GM12878 (cell line): ENCODE results near the gene PARD6A. TPM values are rescaled to one million over a fixed set of nuclear protein-coding genes. Genes with fewer than 3 reads are reported as not detected.

Experiments used
- ATAC-seq: fragments of 200-7000 bp; cut with Tn5 transposase; 3 replicates; pipeline ENCODE4 v1.9.1; 2020; ENCODE audit warnings: mild to moderate bottlenecking, moderate library complexity
- Bru-seq: library from RNA; stranded (reverse); fragments of 400-500 nt; gene quantifications from one replicate; lab custom pipeline; 2021; lab: Mats Ljungman, UMichigan
- BruChase-seq, 2 experiments: library from RNA; stranded (reverse); fragments of 400-500 nt; gene quantifications; one replicate each; lab custom pipeline; 2021; lab: Mats Ljungman, UMichigan
- BruUV-seq: library from RNA; stranded (reverse); fragments of 400-500 nt; replicated peaks from 2 replicates; lab custom pipeline; 2021; lab: Mats Ljungman, UMichigan
- CTCF ChIA-PET: fragments of 300-600 bp; sonication (Branson Sonifier 250); formaldehyde crosslinking; extraction: SDS; loops from one replicate; lab custom pipeline; 2021; ENCODE audit warnings: inconsistent platforms; lab: Yijun Ruan, JAX
- POLR2A ChIA-PET: fragments of 350-600 bp; formaldehyde crosslinking; extraction: SDS; loops from one replicate; lab custom pipeline; 2021; ENCODE audit warnings: inconsistent platforms; lab: Charles Lee
- RAD21 ChIA-PET: fragments of 300-600 bp; sonication (Branson Sonifier 250); formaldehyde crosslinking; loops from one replicate; lab custom pipeline; 2023; ENCODE audit warnings: antibody characterized with exemption; ENCODE audit not compliant: unreplicated experiment; lab: Charles Lee
- SMC1A ChIA-PET: fragments of 300-600 bp; sonication (Branson Sonifier 250); formaldehyde crosslinking; loops from one replicate; lab custom pipeline; 2023; ENCODE audit not compliant: unreplicated experiment, uncharacterized antibody; lab: Charles Lee
- DNase-seq: peaks from one replicate; pipeline ENCODE4 v3.0.0-alpha.2; 2011; ENCODE audit warnings: low read depth, low spot score
- FAIRE-seq: peaks from 3 replicates; lab custom pipeline; 2011; peaks lifted over from hg19 to GRCh38; lab: Jason Lieb, UNC
- H2AFZ ChIP-seq: 2 replicates; pipeline ENCODE4 v1.6.0; 2011; ENCODE audit warnings: low read depth, low read length, control low read depth; ENCODE audit not compliant: control insufficient read depth
- H3K27ac ChIP-seq: 2 replicates; pipeline ENCODE4 v1.5.1; 2011; ENCODE audit warnings: control low read depth; ENCODE audit not compliant: control insufficient read depth, insufficient read depth
- H3K27me3 ChIP-seq, 2 experiments: replicated peaks in 1 of 2; 2 replicates each; pipeline versions ENCODE4 v1.6.0 to v1.6.1; 2011; ENCODE audit warnings: low read length in 1 of 2; ENCODE audit not compliant: control insufficient read depth in 2 of 2, insufficient read depth in 2 of 2
- H3K36me3 ChIP-seq, 2 experiments: 2 replicates each; pipeline ENCODE4 v1.5.1; 2011; ENCODE audit warnings: low read length in 1 of 2; ENCODE audit not compliant: control insufficient read depth in 2 of 2, insufficient read depth in 2 of 2
- H3K4me1 ChIP-seq: 2 replicates; pipeline ENCODE4 v1.6.1; 2011; ENCODE audit warnings: mild to moderate bottlenecking, low read length, moderate library complexity, mixed read lengths; ENCODE audit not compliant: control insufficient read depth, insufficient read depth
- H3K4me2 ChIP-seq: 2 replicates; pipeline ENCODE4 v1.6.0; 2011; ENCODE audit warnings: control low read depth; ENCODE audit not compliant: control insufficient read depth, insufficient read depth
- H3K4me3 ChIP-seq: fragments of 200-600 bp; sonication (generic); 2 replicates; pipeline ENCODE4 v1.5.1; 2016
- H3K79me2 ChIP-seq: 2 replicates; pipeline ENCODE4 v1.6.0; 2011; ENCODE audit warnings: low read length; ENCODE audit not compliant: control insufficient read depth, insufficient read depth
- H3K9ac ChIP-seq: 2 replicates; pipeline ENCODE4 v1.8.0; 2011; ENCODE audit warnings: low read length, control low read depth, mixed read lengths; ENCODE audit not compliant: control insufficient read depth, insufficient read depth
- H3K9me3 ChIP-seq: replicated peaks from 3 replicates; pipeline ENCODE4 v1.5.1; 2011; ENCODE audit warnings: mild to moderate bottlenecking, low read length; ENCODE audit not compliant: control insufficient read depth, insufficient read depth
- H4K20me1 ChIP-seq: 2 replicates; pipeline ENCODE4 v1.6.0; 2011; ENCODE audit not compliant: control insufficient read depth, insufficient read depth
- CEBPZ ChIP-seq: fragments of 150-350 bp; IDR thresholded peaks from 2 replicates; pipeline ENCODE4 v1.6.1; 2016; ENCODE audit warnings: low read depth, low read length
- EGR1 ChIP-seq, 2 experiments: IDR thresholded peaks; 1 replicate in 1 of 2; 2 replicates in 1 of 2; pipeline ENCODE4 v1.6.1; 2011 to 2012; ENCODE audit warnings: low read depth in 2 of 2, low read length in 2 of 2, borderline replicate concordance in 1 of 2, mild to moderate bottlenecking in 1 of 2, moderate library complexity in 1 of 2
- LARP7 ChIP-seq: fragments of 450-650 bp; IDR thresholded peaks from 2 replicates; pipeline ENCODE4 v1.6.1; 2017; ENCODE audit warnings: mild to moderate bottlenecking
- MEF2B ChIP-seq: fragments of 450-650 bp; IDR thresholded peaks from 2 replicates; pipeline ENCODE4 v1.6.1; 2018; ENCODE audit warnings: mild to moderate bottlenecking, moderate library complexity; ENCODE audit not compliant: partially characterized antibody, poor library complexity, severe bottlenecking
- MYC ChIP-seq: IDR thresholded peaks from 2 replicates; pipeline ENCODE4 v1.6.1; 2011; ENCODE audit warnings: mild to moderate bottlenecking, low read length, moderate library complexity, inconsistent platforms; ENCODE audit not compliant: insufficient read depth, insufficient replicate concordance, insufficient read length, severe bottlenecking
- NR2C1 ChIP-seq: fragments of 450-650 bp; IDR thresholded peaks from 2 replicates; pipeline ENCODE4 v1.6.1; 2017; ENCODE audit warnings: antibody characterized with exemption, mild to moderate bottlenecking, moderate library complexity
- ZNF207 ChIP-seq: fragments of 450-650 bp; IDR thresholded peaks from 2 replicates; pipeline ENCODE4 v1.6.1; 2014; ENCODE audit warnings: antibody characterized with exemption, mild to moderate bottlenecking, borderline replicate concordance
- ZNF384 ChIP-seq: IDR thresholded peaks from 2 replicates; pipeline ENCODE4 v1.6.1; 2012; ENCODE audit warnings: low read depth, mild to moderate bottlenecking, low read length, improper control_type of control experiment, borderline replicate concordance
- ZNF592 ChIP-seq: fragments of 450-650 bp; IDR thresholded peaks from 2 replicates; pipeline ENCODE4 v1.6.1; 2017; ENCODE audit warnings: mild to moderate bottlenecking, moderate library complexity
- WGBS: methylation state at CpG from one replicate; pipeline ENCODE4 v1.1.6; 2016; ENCODE audit warnings: low lambda C conversion rate; ENCODE audit not compliant: insufficient replicate concordance, insufficient coverage; ENCODE audit errors: missing lambda C conversion rate; 5-methylcytosine and 5-hydroxymethylcytosine counted together
- in situ Hi-C: fragments of 300-500 bp; cut with MboI; formaldehyde crosslinking; loops from 9 replicates; pipeline ENCODE4 v1.14.3; 2018; ENCODE audit warnings: mixed read lengths
- intact Hi-C: fragments of 100-400 bp; cut with micrococcal nuclease; formaldehyde crosslinking; loops from one replicate; pipeline ENCODE4 v1.14.2; 2022; ENCODE audit not compliant: unreplicated experiment
- long read RNA-seq, 2 experiments: library from polyadenylated mRNA; unstranded; transcript quantifications; one replicate each; pipeline ENCODE4 v2.0.0, GENCODE V29; 2019 to 2020
- polyA minus RNA-seq, 3 experiments: library from RNA; depleted of rRNA, polyadenylated mRNA; stranded (reverse); fragments of >200 nt; gene quantifications; 2 replicates each; pipeline ENCODE4 v1.2.3, GENCODE V29; 2011
- polyA plus RNA-seq, 11 experiments: library from polyadenylated mRNA; depleted of rRNA in 4 of 11; unstranded in 6 of 11; stranded (reverse) in 5 of 11; fragments of >200 nt; fragmentation: Nextera tagmentation in 4 of 11; fragmentation: Illumina TruSeq in 1 of 11; extraction: Ambion mirVana in 4 of 11; extraction: Trizol in 1 of 11; gene quantifications; 1 replicate in 1 of 11; 2 replicates in 10 of 11; pipeline versions ENCODE4 v1.2.1 to v1.2.3, GENCODE V29; 2011 to 2016; ENCODE audit warnings: inconsistent platforms in 2 of 11, missing spikeins in 2 of 11, low read depth in 1 of 11
- total RNA-seq, 4 experiments: library from RNA; depleted of rRNA in 3 of 4; stranded (reverse); fragments of >200 nt in 3 of 4; fragmentation: Illumina TruSeq in 1 of 4; extraction: Trizol in 1 of 4; gene quantifications; 2 replicates each; pipeline versions ENCODE4 v1.2.1 to v1.2.3, GENCODE V29; 2013 to 2021

PARD6A gene
- not detected in 2 replicates for total RNA-seq (2013; cell fraction: nucleolus; rRNA removed)
- total RNA-seq (2014; rRNA removed) (8.0 and 9.1 TPM in 2 replicates), total RNA-seq (2014; rRNA removed; fragmentation: Illumina TruSeq; extraction: Trizol) (3.0 and 3.4 TPM in 2 replicates), total RNA-seq (2021) (6.2 and 7.5 TPM in 2 replicates), polyA plus RNA-seq (2011; rRNA removed) (0.92 and 1.9 TPM in 2 replicates), polyA plus RNA-seq (2014; fragmentation: Illumina TruSeq; extraction: Trizol) (0.27 and 1.7 TPM in 2 replicates), polyA plus RNA-seq (2014; fragmentation: Nextera tagmentation; extraction: Ambion mirVana) (under 1 TPM; 0.42 to 0.62 TPM), polyA plus RNA-seq (2014; rRNA removed) (7.1 and 9.8 TPM in 2 replicates), polyA plus RNA-seq (2016; fragmentation: Nextera tagmentation; extraction: Ambion mirVana) (10 to 100 TPM in 1 of 2 experiments, 1 to 10 TPM in 1; 5.7 to 10.1 TPM), polyA minus RNA-seq (2011; rRNA and poly(A)+ RNA removed) (0.95 and 1.4 TPM in 2 replicates), Bru-seq, nascent RNA (percentile 41 among the genes with signal in this experiment), BruChase-seq, experiment 1, labeled RNA remaining after a 6-hour chase (percentile 47 among the genes with signal in this experiment), BruChase-seq, experiment 2, labeled RNA remaining after a 2-hour chase (percentile 47 among the genes with signal in this experiment)
- 0.98 TPM for polyA plus RNA-seq (2011; ENCODE audit: low read depth)
- polyA plus RNA-seq (2011; cell fraction: cytosol; rRNA removed): 3.5 and 6.3 TPM in 2 replicates
- polyA plus RNA-seq (2011; cell fraction: nucleus; rRNA removed): 3.4 and 3.7 TPM in 2 replicates
- 3.4 and 3.7 TPM in 2 replicates for polyA plus RNA-seq (2012)
- 1.5 and 1.9 TPM in 2 replicates for polyA minus RNA-seq (2011; cell fraction: cytosol; rRNA and poly(A)+ RNA removed)
- 1.5 and 2.2 TPM in 2 replicates for polyA minus RNA-seq (2011; cell fraction: nucleus; rRNA and poly(A)+ RNA removed)
- long read RNA-seq, experiment 1, partial matches to known transcripts: 1 of 3 reads
- long read RNA-seq, experiment 1, other reads (novel, unspliced or antisense): 0 of 3 reads
- long read RNA-seq, experiment 2: 0 reads

GRCh38 chr16:67660564-67661028 is at the start of gene PARD6A:
Gene PARD6A (plus strand): TSS chr16:67660960. CDS start chr16:67661039, 79 bp downstream.
- peaks cover 11 to 13% of the 10 kb centered on the region in 2 experiments for H3K36me3 ChIP-seq
- peak; percentile 87 for DNase-seq
- peak within 1 kb of the TSS; percentile 78 for H3K4me2 ChIP-seq
- peak; percentile 84 for ATAC-seq
- ChIA-PET POLR2A (interaction anchor here (0.6 to 2.8 kb wide), 14 partner anchors 8 to 185 kb away, joined by 3 to 16 read pairs (median 4); partner anchors contain the start of genes ATP6V0D1, CARMIL2, CTCF and GFOD2), CTCF (interaction anchor here (0.6 to 4.3 kb wide), 15 partner anchors 8 to 617 kb away, joined by 3 to 29 read pairs (median 3); partner anchors contain the start of genes CARMIL2 and CTCF), RAD21 (interaction anchor here (1.0 to 3.2 kb wide), 10 partner anchors 11 to 179 kb away, joined by 3 to 17 read pairs (median 6); partner anchors contain the start of genes ATP6V0D1, CARMIL2, CTCF and GFOD2), SMC1A (interaction anchor here (1.0 to 1.4 kb wide), 5 partner anchors 9 to 113 kb away, joined by 3 read pairs; partner anchors contain the start of gene GFOD2)
- H3K79me2 ChIP-seq: peaks cover 12% of the 10 kb centered on the region
- H3K4me3 ChIP-seq: peak within 1 kb of the TSS; percentile 92
- 1% methylated on average over 32 of the region's 48 CpGs for WGBS
- peak within 1 kb of the TSS; percentile 80 for H3K27ac ChIP-seq
- H3K27me3 ChIP-seq: no peaks in the 10 kb centered on the region
- peak within 1 kb of the TSS; percentile 99 for H2AFZ ChIP-seq
- H3K4me1 ChIP-seq: peaks cover 10% of the 10 kb centered on the region
- intact Hi-C loops: loop anchor here (1.0 to 5.0 kb wide), 2 partner anchors 98 to 503 kb away; partner anchors contain the start of genes CTCF, FBXL8 and TRADD
- no TSS peak for BruUV-seq
- peak; percentile 99 for FAIRE-seq
- peak within 1 kb of the TSS; percentile 78 for H3K9ac ChIP-seq
- in situ Hi-C loops: no loop called here
- H4K20me1 ChIP-seq: no peaks in the 10 kb centered on the region
- H3K9me3 ChIP-seq: no peaks in the 10 kb centered on the region
- TF ChIP-seq MEF2B (peak; percentile 15), ZNF592 (no peak), EGR1 (IDR thresholded peaks at IDR 0.05; ENCODE audit: borderline replicate concordance in 1 of 2, low read depth in 2 of 2, low read length in 2 of 2) (peak; percentile 39 to 75), CEBPZ (no peak), LARP7 (peak; percentile 12; the same call in 1 of the 2 replicates), ZNF384 (no peak), NR2C1 (peak; percentile 56; the same call in 1 of the 2 replicates), ZNF207 (peak; percentile 61; the same call in 1 of the 2 replicates), MYC (peak; percentile 13)
